KG1 (cell line): Measurements from ENCODE around the gene TAF10.

Experiments
- DNase-seq: peaks from one replicate; lab custom pipeline; 2025; lab: John Stamatoyannopoulos, UW

The TAF10 gene

DNA sequence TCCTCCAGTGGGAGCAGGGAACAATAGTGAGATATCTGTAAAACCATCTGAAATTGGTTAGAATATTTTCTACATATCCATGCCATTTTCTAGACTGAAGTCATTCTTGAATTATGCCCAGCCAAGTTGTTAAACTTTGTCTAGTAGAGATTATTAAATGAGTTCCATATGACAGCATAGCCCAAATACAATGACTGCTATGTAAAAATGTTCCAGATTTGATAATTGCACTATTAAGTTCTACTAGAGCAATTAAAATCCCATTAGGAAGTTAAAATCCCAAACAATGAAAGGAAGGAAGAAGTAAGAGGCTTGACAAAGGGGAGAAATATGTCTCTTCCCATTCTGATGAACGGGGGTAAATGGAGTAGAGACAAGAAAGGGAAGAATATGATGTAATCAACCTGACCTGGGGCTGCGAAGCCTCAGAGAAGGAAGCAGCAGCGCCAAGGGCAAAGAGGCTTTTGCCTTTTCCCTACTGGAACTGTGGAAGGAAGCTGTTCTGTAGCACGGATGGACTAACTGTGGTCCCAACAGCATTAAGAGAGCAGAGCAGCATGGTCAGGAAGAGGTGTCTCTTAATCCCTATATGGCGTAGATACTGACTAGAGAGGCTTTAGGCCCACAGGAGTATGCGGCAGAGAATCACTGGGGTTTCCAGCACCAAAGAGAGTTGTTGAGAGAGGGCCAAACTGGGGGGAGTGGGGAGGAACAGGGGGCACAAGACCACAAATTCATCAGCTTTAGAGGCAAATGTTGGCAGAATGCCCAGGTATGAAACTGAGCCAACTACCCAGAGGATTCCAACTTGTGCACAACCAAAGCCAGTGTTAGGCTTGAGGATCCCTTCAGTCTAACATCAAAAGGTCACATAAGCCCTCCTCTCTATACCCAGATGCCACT, 35.3 kb downstream of the TAF10 start:
- DNase-seq = no peak

DNA sequence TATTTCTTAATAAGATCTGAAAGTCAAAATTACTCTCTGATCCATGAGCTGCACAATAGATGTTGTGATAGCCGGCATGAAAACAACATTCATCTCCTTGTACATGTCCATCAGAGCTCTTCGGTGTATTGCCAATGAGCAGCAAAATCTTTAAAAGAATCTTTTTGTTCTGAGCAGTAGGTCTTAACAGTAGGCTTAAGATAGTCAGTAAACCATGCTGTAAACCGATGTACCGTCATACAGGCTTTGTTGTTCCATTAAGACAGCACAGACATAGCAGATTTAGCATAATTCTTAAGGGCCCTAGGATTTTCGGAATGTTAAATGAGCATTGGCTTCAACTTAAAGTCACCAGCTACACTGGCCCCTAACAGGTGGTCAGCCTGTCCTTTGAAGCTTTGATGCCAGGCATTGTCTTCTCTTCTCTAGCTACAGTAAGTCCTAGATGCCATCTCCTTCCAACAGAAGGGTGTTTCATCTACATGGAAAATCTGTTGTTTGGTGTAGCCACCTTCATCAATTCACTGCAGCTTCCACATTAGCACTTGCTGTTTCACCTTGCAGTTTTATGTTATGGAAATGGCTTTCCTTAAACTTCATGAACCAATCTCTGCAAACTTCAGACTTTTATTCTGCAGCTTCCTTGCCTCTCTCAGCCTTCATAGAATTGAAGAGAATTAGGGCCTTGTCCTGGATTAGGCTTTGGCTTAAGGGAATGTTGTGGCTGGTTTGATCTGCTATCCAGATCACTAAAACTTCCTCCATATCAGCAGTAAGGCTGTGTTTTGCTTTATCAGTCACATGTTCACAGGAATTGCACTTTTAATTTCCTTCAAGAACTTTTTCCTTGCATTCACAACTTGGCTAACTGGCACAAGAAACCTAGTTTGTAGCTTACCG, 37.0 kb downstream of the TAF10 start:
- no peak for DNase-seq

- DNase-seq = no peak
Measured at GRCh38 chr11:6572215-6572614, 39.8 kb downstream of the TAF10 start.

GRCh38 chr11:6571434-6572008, 40.5 kb downstream of the TAF10 start:
- no peak for DNase-seq

GRCh38 chr11:6570691-6571427, 41.2 kb downstream of the TAF10 start:
- no peak for DNase-seq

DNA sequence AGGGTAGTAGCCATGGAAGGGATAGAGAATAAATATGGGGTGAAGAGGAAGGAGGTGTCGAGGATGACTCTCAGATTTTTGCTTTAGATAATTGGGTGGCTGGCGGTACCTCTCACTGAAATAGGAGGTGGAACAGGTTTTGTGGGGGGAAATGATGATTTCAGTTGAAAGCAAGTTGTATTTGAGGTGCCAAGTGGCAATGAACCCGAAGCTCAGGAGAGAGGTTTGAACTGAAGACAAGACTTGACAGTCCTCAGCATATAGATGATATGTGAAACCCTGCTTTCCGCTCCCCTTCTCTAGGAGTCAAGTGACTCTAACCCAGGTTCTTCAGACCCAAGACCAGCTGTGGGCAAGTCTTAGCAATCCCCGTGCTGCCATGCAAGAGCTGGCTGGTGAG, 42.3 kb downstream of the TAF10 start:
- no peak for DNase-seq

- DNase-seq = no peak
Measured at GRCh38 chr11:6568191-6568918, 43.7 kb downstream of the TAF10 start.

GRCh38 chr11:6567371-6567745, 44.7 kb downstream of the TAF10 start:
- no peak for DNase-seq

- no peak for DNase-seq
Measured at GRCh38 chr11:6566704-6567370, 45.2 kb downstream of the TAF10 start.

- no peak for DNase-seq
Measured at GRCh38 chr11:6565988-6566703, 45.9 kb downstream of the TAF10 start.

- DNase-seq = no peak
Measured at GRCh38 chr11:6565325-6565724, 46.7 kb downstream of the TAF10 start.

- no peak for DNase-seq
Measured at GRCh38 chr11:6563667-6564066, 48.3 kb downstream of the TAF10 start.

GRCh38 chr11:6563121-6563619, 48.8 kb downstream of the TAF10 start:
- DNase-seq = no peak

GRCh38 chr11:6561288-6561687, 50.7 kb downstream of the TAF10 start:
- DNase-seq = no peak
